Calu3 (cell line): ENCODE measurements around the gene KIF26B. TPM values are rescaled to one million over a fixed set of nuclear protein-coding genes. Genes with fewer than 3 reads are reported as not detected.

ENCODE experiments used
- BruUV-seq: library from RNA; stranded (reverse); fragments of 400-500 nt; replicated peaks from 2 replicates; lab custom pipeline; 2021; lab: Mats Ljungman, UMichigan
- CTCF ChIA-PET: fragments of 300-600 bp; sonication (Branson Sonifier 250); formaldehyde crosslinking; loops from one replicate; lab custom pipeline; 2022; ENCODE audit warnings: antibody characterized with exemption; lab: Charles Lee
- DNase-seq: peaks from one replicate; pipeline ENCODE4 v3.0.0; 2022
- H3K27ac Mint-ChIP-seq: one replicate; pipeline ENCODE4 v1.8.0; 2022; ENCODE audit warnings: mixed read lengths; ENCODE audit not compliant: unreplicated experiment
- H3K27me3 Mint-ChIP-seq: one replicate; pipeline ENCODE4 v1.8.0; 2022; ENCODE audit warnings: mixed read lengths; ENCODE audit not compliant: unreplicated experiment
- H3K36me3 Mint-ChIP-seq: one replicate; pipeline ENCODE4 v1.8.0; 2022; ENCODE audit warnings: mild to moderate bottlenecking, moderate library complexity, mixed read lengths; ENCODE audit not compliant: insufficient read depth, unreplicated experiment
- H3K4me1 Mint-ChIP-seq: one replicate; pipeline ENCODE4 v1.8.0; 2022; ENCODE audit warnings: mild to moderate bottlenecking, low read depth, mixed read lengths; ENCODE audit not compliant: unreplicated experiment
- H3K4me3 Mint-ChIP-seq: one replicate; pipeline ENCODE4 v1.8.0; 2022; ENCODE audit warnings: mild to moderate bottlenecking, low read depth, moderate library complexity, mixed read lengths; ENCODE audit not compliant: unreplicated experiment
- H3K9me3 Mint-ChIP-seq: one replicate; pipeline ENCODE4 v1.8.0; 2022; ENCODE audit warnings: low read depth, mixed read lengths; ENCODE audit not compliant: unreplicated experiment
- intact Hi-C: fragments of 100-400 bp; cut with micrococcal nuclease; formaldehyde crosslinking; loops from one replicate; pipeline ENCODE4 v1.10.0; 2022; ENCODE audit not compliant: unreplicated experiment
- total RNA-seq: library from RNA; stranded (reverse); gene quantifications from 2 replicates; pipeline ENCODE4 v1.2.3, GENCODE V29; 2022
- TF ChIP-seq, protein P1 (sequence below): fragments of 200-600 bp; IDR thresholded peaks from one replicate; pipeline ENCODE4 v1.8.0; 2022; ENCODE audit warnings: antibody characterized with exemption; ENCODE audit not compliant: unreplicated experiment

Gene KIF26B
- total RNA-seq, 1 experiment from 2014 or later: 1.1 TPM

DNA sequence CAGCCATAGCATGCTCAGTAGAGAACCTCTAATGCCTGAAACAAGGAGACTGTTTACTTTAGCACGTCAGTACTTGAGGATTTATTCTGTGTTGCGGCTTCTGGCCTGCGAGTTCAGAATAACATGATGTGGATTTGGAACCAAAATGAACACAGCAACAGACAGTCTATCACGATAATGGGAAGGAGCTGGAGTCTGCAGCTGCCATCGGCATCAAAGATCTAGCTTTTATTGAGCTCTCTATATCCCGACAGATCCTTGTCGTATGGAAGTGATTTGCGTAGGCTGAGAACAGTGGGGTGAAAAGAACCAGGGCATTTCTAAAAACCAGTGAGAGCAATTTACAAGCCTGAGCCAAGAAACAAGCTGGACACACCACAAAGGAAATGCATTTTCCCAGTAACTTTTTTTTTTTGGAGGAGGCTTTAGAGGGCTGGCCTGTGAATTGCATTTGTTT, 294.2 kb downstream of the KIF26B start:
- peaks cover 8% of the 10 kb centered on the region for H3K9me3 Mint-ChIP-seq
- TF ChIP-seq, protein P1, sequence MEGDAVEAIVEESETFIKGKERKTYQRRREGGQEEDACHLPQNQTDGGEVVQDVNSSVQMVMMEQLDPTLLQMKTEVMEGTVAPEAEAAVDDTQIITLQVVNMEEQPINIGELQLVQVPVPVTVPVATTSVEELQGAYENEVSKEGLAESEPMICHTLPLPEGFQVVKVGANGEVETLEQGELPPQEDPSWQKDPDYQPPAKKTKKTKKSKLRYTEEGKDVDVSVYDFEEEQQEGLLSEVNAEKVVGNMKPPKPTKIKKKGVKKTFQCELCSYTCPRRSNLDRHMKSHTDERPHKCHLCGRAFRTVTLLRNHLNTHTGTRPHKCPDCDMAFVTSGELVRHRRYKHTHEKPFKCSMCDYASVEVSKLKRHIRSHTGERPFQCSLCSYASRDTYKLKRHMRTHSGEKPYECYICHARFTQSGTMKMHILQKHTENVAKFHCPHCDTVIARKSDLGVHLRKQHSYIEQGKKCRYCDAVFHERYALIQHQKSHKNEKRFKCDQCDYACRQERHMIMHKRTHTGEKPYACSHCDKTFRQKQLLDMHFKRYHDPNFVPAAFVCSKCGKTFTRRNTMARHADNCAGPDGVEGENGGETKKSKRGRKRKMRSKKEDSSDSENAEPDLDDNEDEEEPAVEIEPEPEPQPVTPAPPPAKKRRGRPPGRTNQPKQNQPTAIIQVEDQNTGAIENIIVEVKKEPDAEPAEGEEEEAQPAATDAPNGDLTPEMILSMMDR: no peak
- H3K4me1 Mint-ChIP-seq: no peaks in the 10 kb centered on the region
- H3K27ac Mint-ChIP-seq: no peak overlapping the region
- BruUV-seq: no TSS peak
- no peak for DNase-seq
- H3K27me3 Mint-ChIP-seq: peaks cover under 1% of the 10 kb centered on the region
- CTCF ChIA-PET: no interaction called here
- intact Hi-C loops: no loop called here
- no peaks in the 10 kb centered on the region for H3K36me3 Mint-ChIP-seq
- H3K4me3 Mint-ChIP-seq: no peak overlapping the region

DNA sequence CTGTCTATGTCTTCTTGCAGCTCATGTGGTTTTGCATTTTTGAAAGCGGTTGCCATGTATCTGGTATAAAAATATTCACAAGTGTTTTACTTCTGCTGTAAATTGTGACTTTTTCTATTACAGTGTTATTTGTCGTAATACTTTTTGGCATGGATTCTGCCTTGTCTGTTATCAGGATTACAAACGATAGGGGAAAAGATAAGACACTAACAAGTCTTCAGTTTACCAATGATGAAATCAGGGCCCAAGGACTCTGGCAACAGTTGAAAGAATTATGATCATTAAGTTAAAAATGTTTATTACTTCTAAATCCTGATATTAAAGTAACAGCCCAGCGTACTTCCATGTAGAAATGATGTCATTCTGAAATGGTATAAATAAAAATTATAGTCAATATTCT, 298.8 kb downstream of the KIF26B start:
- Mint-ChIP-seq H3K4me3 (no peak overlapping the region), H3K27ac (no peak overlapping the region), H3K27me3 (no peaks in the 10 kb centered on the region), H3K36me3 (no peaks in the 10 kb centered on the region), H3K4me1 (no peaks in the 10 kb centered on the region), H3K9me3 (peaks cover 5% of the 10 kb centered on the region)
- TF ChIP-seq, protein P1: no peak
- BruUV-seq: no TSS peak
- CTCF ChIA-PET: no interaction called here
- intact Hi-C loops: no loop called here
- no peak for DNase-seq

DNA sequence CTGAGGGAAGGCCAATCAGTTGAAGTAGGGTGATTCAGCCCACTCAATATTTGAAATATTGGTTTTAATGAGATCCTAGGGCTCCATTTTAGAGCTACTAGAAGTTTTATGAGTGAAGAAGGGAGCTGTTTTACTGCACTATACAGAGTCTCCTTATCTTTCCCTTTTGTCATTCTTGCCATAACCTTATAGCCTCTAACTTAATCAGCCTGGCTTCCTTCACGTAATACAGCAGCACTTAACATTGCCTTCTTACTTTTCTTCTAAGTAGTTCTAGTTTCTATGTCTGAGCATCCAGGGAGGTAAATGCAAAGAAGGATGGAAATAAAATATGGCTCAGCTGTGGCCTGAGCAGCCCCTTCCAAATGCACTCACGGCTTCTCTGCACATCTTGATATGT, 299.3 kb downstream of the KIF26B start:
- no peaks in the 10 kb centered on the region for H3K36me3 Mint-ChIP-seq
- BruUV-seq: no TSS peak

DNA sequence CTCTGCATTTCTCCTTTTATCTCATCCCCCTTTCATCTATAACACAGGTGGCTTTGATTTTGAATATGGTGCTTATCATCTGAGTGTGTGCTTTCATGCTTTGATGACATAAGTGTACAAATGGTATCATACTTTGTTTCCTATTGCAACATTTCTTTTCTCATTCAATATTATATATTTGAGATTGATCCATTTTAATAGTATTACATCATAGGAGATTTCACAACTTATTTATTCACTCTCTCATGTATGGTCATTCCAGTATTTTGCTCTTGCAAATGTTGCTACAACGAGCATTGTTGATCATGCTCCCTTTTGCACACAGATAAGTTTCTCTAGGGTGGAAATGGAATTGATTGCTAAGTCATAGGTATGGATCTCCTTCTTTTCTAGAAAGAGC, 302.8 kb downstream of the KIF26B start:
- no TSS peak for BruUV-seq
- intact Hi-C loops: no loop called here
- Mint-ChIP-seq H3K4me1 (no peaks in the 10 kb centered on the region), H3K36me3 (no peaks in the 10 kb centered on the region), H3K9me3 (peaks cover 4% of the 10 kb centered on the region), H3K27ac (no peak overlapping the region), H3K4me3 (no peak overlapping the region), H3K27me3 (no peaks in the 10 kb centered on the region)
- DNase-seq: no peak
- CTCF ChIA-PET: no interaction called here
- TF ChIP-seq, protein P1: no peak

More for the DNA sequence above, 299.3 kb downstream of the KIF26B start:
- Mint-ChIP-seq H3K27ac (no peak overlapping the region), H3K4me3 (no peak overlapping the region), H3K9me3 (peaks cover 5% of the 10 kb centered on the region), H3K27me3 (no peaks in the 10 kb centered on the region), H3K4me1 (no peaks in the 10 kb centered on the region)
- no peak for DNase-seq
- TF ChIP-seq, protein P1: no peak
- CTCF ChIA-PET: no interaction called here
- intact Hi-C loops: no loop called here
